Measurements from ENCODE around the gene FOXK1.

- TF ChIP-seq CTCF (conservative IDR thresholded peaks at IDR 0.05; ENCODE audit: low read depth in 2 of 2) (no peak), POLR2AphosphoS5 (IDR thresholded peaks at IDR 0.05; ENCODE audit: low read depth) (no peak), EZH2 (IDR thresholded peaks at IDR 0.05; ENCODE audit: low read depth, unreplicated experiment) (no peak), REST (IDR thresholded peaks at IDR 0.05; ENCODE audit: unreplicated experiment) (no peak), ZNF331 (CRISPR knock-in tag; IDR thresholded peaks at IDR 0.05; ENCODE audit: low read depth) (no peak)
Observed at GRCh38 chr7:4670791-4671190, 11.3 kb upstream of the FOXK1 start.
